Epithelial cell of esophagus (primary cell): Measurements from ENCODE around the gene RASGEF1C.
A peak's percentile ranks its signal among the peaks of the same experiment; 100 is the strongest.

ENCODE experiments used
- DNase-seq: peaks from one replicate; pipeline ENCODE4 v3.0.0; 2010; ENCODE audit warnings: low read depth
- H3K4me3 ChIP-seq: 2 replicates; pipeline ENCODE4 v1.5.1; 2011; ENCODE audit warnings: mild to moderate bottlenecking, low read length, control low read depth
- TF ChIP-seq, protein P1 (sequence below): IDR thresholded peaks from 2 replicates; pipeline ENCODE4 v1.5.1; 2011; ENCODE audit warnings: low read depth, mild to moderate bottlenecking, low read length, control low read depth, inconsistent platforms; ENCODE audit not compliant: insufficient read depth; ENCODE audit errors: missing control alignments

The RASGEF1C gene

GRCh38 chr5:180059326-180059725 lies 149.7 kb downstream of the RASGEF1C start:
- no peak for DNase-seq
- no peak overlapping the region for H3K4me3 ChIP-seq
- TF ChIP-seq, protein P1, sequence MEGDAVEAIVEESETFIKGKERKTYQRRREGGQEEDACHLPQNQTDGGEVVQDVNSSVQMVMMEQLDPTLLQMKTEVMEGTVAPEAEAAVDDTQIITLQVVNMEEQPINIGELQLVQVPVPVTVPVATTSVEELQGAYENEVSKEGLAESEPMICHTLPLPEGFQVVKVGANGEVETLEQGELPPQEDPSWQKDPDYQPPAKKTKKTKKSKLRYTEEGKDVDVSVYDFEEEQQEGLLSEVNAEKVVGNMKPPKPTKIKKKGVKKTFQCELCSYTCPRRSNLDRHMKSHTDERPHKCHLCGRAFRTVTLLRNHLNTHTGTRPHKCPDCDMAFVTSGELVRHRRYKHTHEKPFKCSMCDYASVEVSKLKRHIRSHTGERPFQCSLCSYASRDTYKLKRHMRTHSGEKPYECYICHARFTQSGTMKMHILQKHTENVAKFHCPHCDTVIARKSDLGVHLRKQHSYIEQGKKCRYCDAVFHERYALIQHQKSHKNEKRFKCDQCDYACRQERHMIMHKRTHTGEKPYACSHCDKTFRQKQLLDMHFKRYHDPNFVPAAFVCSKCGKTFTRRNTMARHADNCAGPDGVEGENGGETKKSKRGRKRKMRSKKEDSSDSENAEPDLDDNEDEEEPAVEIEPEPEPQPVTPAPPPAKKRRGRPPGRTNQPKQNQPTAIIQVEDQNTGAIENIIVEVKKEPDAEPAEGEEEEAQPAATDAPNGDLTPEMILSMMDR = no peak

DNA sequence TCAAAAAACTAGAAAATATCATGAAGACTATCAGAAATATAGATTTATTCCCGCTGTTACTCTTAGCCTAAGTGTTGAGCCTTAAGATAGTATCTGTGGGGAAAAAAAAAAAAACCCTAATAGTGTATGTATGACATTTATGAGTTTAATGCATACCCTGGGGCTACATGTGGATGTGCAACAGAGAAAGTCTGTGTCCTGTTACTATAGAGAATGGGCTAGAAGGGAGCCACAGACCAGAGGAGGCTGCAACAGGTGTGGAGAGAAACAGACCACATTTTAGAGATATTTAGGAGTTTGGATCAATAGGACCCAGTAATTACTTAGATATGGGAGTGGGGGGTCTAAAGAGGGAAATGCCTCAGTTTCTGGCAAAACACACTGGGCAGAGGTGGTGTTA lies 152.9 kb downstream of the RASGEF1C start:
- DNase-seq = peak; percentile 11
- no peak overlapping the region for H3K4me3 ChIP-seq
- TF ChIP-seq, protein P1 = no peak

- TF ChIP-seq, protein P1 = no peak
- DNase-seq = no peak
Observed at GRCh38 chr5:180054226-180054625, 154.8 kb downstream of the RASGEF1C start.

DNA sequence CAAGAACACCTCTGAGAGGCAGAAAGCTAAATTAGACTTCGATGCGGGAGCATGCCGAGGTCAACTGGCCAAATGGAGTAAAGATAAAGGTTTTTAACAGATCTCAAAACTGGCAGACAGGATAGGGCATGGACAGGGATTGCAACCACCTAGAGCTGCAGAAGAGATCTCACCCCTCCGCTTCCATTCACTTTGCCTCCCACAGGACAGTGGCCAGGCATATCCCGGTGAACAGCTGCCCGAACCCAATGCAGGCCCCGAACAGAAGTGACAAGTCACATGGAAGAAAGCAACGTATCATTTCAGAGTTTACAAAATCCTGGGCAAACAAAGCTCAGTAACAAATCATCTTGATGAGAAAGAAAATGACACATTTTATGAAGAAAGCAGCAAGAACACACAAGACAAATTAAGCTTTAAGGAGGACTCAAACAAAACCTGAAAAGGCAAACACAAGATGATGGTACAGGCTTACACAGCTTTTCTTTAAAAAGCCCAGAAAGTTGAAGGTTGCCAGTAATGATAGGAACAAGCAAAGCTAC lies 155.9 kb downstream of the RASGEF1C start:
- TF ChIP-seq, protein P1 = no peak
- no peak overlapping the region for H3K4me3 ChIP-seq
- no peak for DNase-seq

More at GRCh38 chr5:180054226-180054625, 154.8 kb downstream of the RASGEF1C start:
- no peak overlapping the region for H3K4me3 ChIP-seq

DNA sequence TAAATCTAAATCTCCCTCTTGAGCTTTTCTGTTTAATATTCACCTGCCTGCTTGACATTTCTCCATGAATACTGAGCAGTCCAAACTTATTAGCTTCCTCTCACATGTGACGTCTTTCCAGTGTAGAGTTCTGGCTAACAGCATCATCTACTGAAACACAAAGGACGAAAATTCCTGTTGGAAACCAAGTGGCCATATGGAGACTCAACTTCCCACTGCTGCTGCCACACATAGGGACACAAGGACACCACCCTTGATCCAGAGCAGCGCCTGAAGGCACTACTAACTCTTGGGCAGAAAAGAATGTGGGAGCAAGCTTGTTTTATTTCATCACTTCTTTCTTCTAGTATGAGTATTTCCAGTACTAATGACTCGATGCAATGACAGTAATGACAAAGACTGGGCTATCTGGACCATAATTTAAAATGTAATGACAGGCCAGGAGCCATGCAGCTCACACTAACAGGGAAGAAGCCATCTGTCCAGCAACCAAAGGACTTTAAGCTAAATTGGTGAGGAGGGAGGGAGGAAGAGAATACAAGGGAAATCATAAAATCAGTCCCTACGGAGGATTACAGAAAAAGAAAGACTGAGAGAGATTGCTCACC lies 156.7 kb downstream of the RASGEF1C start:
- TF ChIP-seq, protein P1 = no peak
- no peak for DNase-seq
- no peak overlapping the region for H3K4me3 ChIP-seq
